K562 (cell line): Measurements from ENCODE around the gene RNF168. TPM values are rescaled to one million over a fixed set of nuclear protein-coding genes. Genes with fewer than 3 reads are reported as not detected.

Experiments
- CCAR2 ChIP-seq: fragments of 200-400 bp; formaldehyde crosslinking; IDR thresholded peaks from 2 replicates; pipeline ENCODE4 v1.6.1; 2017; ENCODE audit warnings: mild to moderate bottlenecking, low read depth, low read length
- CXXC5 ChIP-seq: fragments of 250-450 bp; sonication (Bioruptor Pico); IDR thresholded peaks from 2 replicates; pipeline ENCODE4 v1.8.0; 2022; ENCODE audit warnings: inconsistent platforms, mild to moderate bottlenecking, moderate library complexity
- EWSR1 ChIP-seq: fragments of 450-650 bp; IDR thresholded peaks from 2 replicates; pipeline ENCODE4 v1.6.1; 2018; ENCODE audit warnings: borderline replicate concordance, mild to moderate bottlenecking, low read depth, moderate library complexity; ENCODE audit not compliant: partially characterized antibody
- GTF2F1 ChIP-seq: IDR thresholded peaks from 2 replicates; pipeline ENCODE4 v1.6.1; 2011; ENCODE audit warnings: low read depth, low read length, improper control_type of control experiment
- POLR2AphosphoS5 ChIP-seq: IDR thresholded peaks from 2 replicates; pipeline ENCODE4 v1.6.1; 2011; ENCODE audit warnings: mild to moderate bottlenecking, low read depth, low read length, moderate library complexity; ENCODE audit not compliant: control insufficient read depth, insufficient read depth
- SAP30 ChIP-seq: fragments of 200-600 bp; sonication (generic); IDR thresholded peaks from 2 replicates; pipeline ENCODE4 v1.6.1; 2012; ENCODE audit warnings: borderline replicate concordance, low read depth, mild to moderate bottlenecking, moderate library complexity, low read length, control low read depth, inconsistent platforms; ENCODE audit not compliant: insufficient read depth, poor library complexity, severe bottlenecking
- TBP ChIP-seq: optimal IDR thresholded peaks from 2 replicates; pipeline ENCODE3; 2011; ENCODE audit warnings: low read depth, low read length, improper control_type of control experiment
- ZNF217 ChIP-seq: sonication (generic); formaldehyde crosslinking; IDR thresholded peaks from 2 replicates; pipeline ENCODE4 v1.8.0; 2022; ENCODE audit warnings: mild to moderate bottlenecking, missing genetic modification reagents
- ZNF224 ChIP-seq: sonication (generic); formaldehyde crosslinking; IDR thresholded peaks from 2 replicates; pipeline ENCODE4 v1.8.0; 2022; ENCODE audit warnings: mild to moderate bottlenecking, missing genetic modification reagents
- ZNF639 ChIP-seq, 2 experiments: fragments of 200-800 bp in 1 of 2; sonication (Bioruptor generic) in 1 of 2; sonication (generic) in 1 of 2; formaldehyde crosslinking in 1 of 2; IDR thresholded peaks in 1 of 2; conservative IDR thresholded peaks in 1 of 2; 2 replicates each; pipeline versions ENCODE4 v1.5.0 to v1.6.1; 2016 to 2020; ENCODE audit warnings: missing compliant biosample characterization in 1 of 2, missing genetic modification characterization in 1 of 2, missing genetic modification reagents in 1 of 2
- ZNF785 ChIP-seq: fragments of 250-450 bp; sonication (Bioruptor Pico); IDR thresholded peaks from 2 replicates; pipeline ENCODE4 v1.4.0; 2020; ENCODE audit warnings: mild to moderate bottlenecking
- polyA plus RNA-seq, 8 experiments: library from polyadenylated mRNA; depleted of rRNA in 4 of 8; stranded (reverse) in 5 of 8; unstranded in 3 of 8; fragments of >200 nt; fragmentation: Nextera tagmentation in 2 of 8; fragmentation: Illumina TruSeq in 1 of 8; extraction: Ambion mirVana in 2 of 8; extraction: Trizol in 1 of 8; gene quantifications; 2 replicates each; pipeline versions ENCODE4 v1.2.1 to v1.2.3, GENCODE V29; 2011 to 2014; ENCODE audit warnings: inconsistent platforms in 1 of 8, missing spikeins in 1 of 8
- total RNA-seq, 7 experiments: library from RNA; depleted of rRNA in 6 of 7; stranded (reverse); fragments of >200 nt in 6 of 7; fragmentation: Illumina TruSeq in 2 of 7; extraction: Trizol in 2 of 7; gene quantifications; 2 replicates each; pipeline versions ENCODE4 v1.2.1 to v1.2.3, GENCODE V29; 2011 to 2021; ENCODE audit warnings: low replicate concordance in 1 of 7
- TF ChIP-seq, protein P1 (sequence below): fragments of 450-650 bp; IDR thresholded peaks from 2 replicates; pipeline ENCODE4 v1.6.1; 2016; ENCODE audit warnings: borderline replicate concordance
- TF ChIP-seq, protein P2 (sequence below): fragments of 250-450 bp; sonication (Bioruptor Pico); IDR thresholded peaks from 2 replicates; pipeline ENCODE4 v1.4.0; 2020; ENCODE audit warnings: borderline replicate concordance

Gene RNF168
- total and polyA plus RNA-seq, 9 of the 15 experiments (the other 6 are each of a cell fraction or from before 2014, with no cell fraction given), result 6.0 to 32.1 (median 16.6) TPM

DNA sequence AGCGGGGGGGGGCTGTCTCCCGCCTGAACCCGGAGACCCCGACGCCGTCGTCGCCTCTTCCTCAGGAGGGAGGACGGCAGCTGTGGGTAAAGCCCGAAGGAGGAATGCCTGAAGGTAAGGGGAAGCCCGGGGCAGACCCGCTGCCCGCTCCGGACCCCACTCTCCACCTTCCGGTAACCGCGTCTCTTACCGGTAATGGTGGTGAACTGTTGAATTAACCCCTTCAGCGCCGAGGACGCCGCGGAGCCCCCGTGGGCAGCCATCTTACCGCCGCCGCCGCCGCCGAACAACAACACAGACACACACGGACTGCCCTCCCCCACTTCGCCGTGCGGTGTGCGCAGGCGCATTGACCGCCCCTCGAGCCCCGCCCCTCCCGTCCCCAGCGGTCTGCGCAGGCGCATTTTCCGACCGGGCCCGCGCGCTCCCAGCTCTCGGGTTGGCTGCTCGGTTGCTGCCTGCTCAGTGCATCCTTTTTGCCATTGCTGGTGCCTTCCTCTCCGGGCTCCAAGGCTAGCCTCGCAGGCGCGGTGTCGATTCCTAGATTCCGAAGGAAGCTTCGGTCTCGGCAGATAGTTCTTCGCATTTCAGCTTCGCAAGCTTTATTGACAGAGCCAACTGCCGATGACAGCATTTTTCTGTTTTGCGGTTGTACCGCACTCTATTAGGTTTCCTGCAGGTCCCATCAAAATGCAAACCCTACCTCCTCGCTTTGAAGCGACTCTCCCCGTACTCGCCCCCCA, 71.3 kb downstream of the RNF168 start, which contains the start of gene UBXN7 (continued):
- TF ChIP-seq, protein P1, sequence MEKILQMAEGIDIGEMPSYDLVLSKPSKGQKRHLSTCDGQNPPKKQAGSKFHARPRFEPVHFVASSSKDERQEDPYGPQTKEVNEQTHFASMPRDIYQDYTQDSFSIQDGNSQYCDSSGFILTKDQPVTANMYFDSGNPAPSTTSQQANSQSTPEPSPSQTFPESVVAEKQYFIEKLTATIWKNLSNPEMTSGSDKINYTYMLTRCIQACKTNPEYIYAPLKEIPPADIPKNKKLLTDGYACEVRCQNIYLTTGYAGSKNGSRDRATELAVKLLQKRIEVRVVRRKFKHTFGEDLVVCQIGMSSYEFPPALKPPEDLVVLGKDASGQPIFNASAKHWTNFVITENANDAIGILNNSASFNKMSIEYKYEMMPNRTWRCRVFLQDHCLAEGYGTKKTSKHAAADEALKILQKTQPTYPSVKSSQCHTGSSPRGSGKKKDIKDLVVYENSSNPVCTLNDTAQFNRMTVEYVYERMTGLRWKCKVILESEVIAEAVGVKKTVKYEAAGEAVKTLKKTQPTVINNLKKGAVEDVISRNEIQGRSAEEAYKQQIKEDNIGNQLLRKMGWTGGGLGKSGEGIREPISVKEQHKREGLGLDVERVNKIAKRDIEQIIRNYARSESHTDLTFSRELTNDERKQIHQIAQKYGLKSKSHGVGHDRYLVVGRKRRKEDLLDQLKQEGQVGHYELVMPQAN, result peak; percentile 54; the same call in 1 of the 2 replicates
- TF ChIP-seq ZNF217 (no peak), ZNF224 (CRISPR knock-in tag) (no peak), EWSR1 (no peak), SAP30 (no peak), ZNF639 (CRISPR knock-in tag; conservative IDR thresholded peaks at IDR 0.05 in 1 of 2, IDR thresholded peaks at IDR 0.05 in 1 of 2) (peak in 1 of 2 experiments; percentile 92; a peak in 2 of 4 replicates), POLR2AphosphoS5 (peak; percentile 78; the same call in 1 of the 2 replicates), ZNF785 (CRISPR knock-in tag) (no peak), CCAR2 (no peak), GTF2F1 (peak; percentile 68; the same call in 1 of the 2 replicates), TBP (peak; percentile 67), CXXC5 (CRISPR knock-in tag) (peak; percentile 76)
- TF ChIP-seq, protein P2, sequence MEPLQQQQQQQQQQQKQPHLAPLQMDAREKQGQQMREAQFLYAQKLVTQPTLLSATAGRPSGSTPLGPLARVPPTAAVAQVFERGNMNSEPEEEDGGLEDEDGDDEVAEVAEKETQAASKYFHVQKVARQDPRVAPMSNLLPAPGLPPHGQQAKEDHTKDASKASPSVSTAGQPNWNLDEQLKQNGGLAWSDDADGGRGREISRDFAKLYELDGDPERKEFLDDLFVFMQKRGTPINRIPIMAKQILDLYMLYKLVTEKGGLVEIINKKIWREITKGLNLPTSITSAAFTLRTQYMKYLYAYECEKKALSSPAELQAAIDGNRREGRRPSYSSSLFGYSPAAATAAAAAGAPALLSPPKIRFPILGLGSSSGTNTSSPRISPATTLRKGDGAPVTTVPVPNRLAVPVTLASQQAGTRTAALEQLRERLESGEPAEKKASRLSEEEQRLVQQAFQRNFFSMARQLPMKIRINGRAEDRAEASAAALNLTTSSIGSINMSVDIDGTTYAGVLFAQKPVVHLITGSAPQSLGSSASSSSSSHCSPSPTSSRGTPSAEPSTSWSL, result no peak
